Thyroid gland (tissue), 4 donors: ENCODE data around the gene IRF7.

Experiments used
- POLR2A ChIP-seq, 2 donors: fragments of 450-650 bp; IDR thresholded peaks; one replicate each; pipeline ENCODE4 v1.6.1; 2017; ENCODE audit warnings: antibody characterized with exemption in 2 of 2, mild to moderate bottlenecking in 2 of 2, moderate library complexity in 1 of 2
- TF ChIP-seq, protein P1 (sequence below), 6 experiments: fragments of 200-600 bp in 3 of 6; fragments of 450-650 bp in 3 of 6; sonication (generic) in 3 of 6; IDR thresholded peaks; one replicate each; pipeline ENCODE4 v1.5.1; 2016 to 2019; ENCODE audit warnings: antibody characterized with exemption in 6 of 6, mild to moderate bottlenecking in 2 of 6, inconsistent platforms in 1 of 6, moderate library complexity in 1 of 6

DNA sequence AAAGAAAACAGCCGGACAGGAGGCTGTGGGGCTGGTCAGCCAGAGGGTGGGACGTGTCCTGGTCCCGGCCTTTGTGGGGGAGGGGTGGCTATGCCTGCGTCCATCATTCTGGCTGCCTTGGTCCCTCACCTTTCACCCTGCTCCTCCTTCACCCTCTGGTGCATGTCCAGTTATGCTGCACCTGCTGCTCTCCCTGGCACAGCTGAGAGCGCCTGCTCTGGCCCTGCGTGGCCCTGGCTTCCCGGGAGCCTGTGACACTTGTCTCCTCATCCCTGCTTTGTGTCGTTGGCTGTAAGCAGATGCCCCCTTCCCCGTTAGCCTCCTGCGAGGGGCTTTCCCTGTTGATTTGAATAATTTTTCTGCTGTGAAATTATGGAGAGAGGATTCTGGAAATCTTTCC, 22.8 kb downstream of the IRF7 start:
- TF ChIP-seq, protein P1, sequence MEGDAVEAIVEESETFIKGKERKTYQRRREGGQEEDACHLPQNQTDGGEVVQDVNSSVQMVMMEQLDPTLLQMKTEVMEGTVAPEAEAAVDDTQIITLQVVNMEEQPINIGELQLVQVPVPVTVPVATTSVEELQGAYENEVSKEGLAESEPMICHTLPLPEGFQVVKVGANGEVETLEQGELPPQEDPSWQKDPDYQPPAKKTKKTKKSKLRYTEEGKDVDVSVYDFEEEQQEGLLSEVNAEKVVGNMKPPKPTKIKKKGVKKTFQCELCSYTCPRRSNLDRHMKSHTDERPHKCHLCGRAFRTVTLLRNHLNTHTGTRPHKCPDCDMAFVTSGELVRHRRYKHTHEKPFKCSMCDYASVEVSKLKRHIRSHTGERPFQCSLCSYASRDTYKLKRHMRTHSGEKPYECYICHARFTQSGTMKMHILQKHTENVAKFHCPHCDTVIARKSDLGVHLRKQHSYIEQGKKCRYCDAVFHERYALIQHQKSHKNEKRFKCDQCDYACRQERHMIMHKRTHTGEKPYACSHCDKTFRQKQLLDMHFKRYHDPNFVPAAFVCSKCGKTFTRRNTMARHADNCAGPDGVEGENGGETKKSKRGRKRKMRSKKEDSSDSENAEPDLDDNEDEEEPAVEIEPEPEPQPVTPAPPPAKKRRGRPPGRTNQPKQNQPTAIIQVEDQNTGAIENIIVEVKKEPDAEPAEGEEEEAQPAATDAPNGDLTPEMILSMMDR (IDR thresholded peaks at IDR 0.05) = no peak
- TF ChIP-seq POLR2A (IDR thresholded peaks at IDR 0.05) = no peak
